Left colon (tissue), 2 donors: ENCODE results near the gene RADIL. TPM values are rescaled to one million over a fixed set of nuclear protein-coding genes. Genes with fewer than 3 reads are reported as not detected.
"Not testable (repeated sequence)": the region's sequence is repeated elsewhere in the genome, so short reads cannot be mapped to it uniquely, and the experiment has no call there.

Experiments
- ATAC-seq: fragments of 200-7000 bp; cut with Tn5 transposase; one replicate; pipeline ENCODE4 v1.9.1; 2020; ENCODE audit warnings: mild to moderate bottlenecking, moderate library complexity
- DNase-seq, 2 donors: peaks; one replicate each; pipeline ENCODE4 v3.0.0-alpha.2; 2020
- intact Hi-C, 2 donors: fragments of 100-400 bp; cut with DNase I in 1 of 2; cut with micrococcal nuclease in 1 of 2; formaldehyde crosslinking; loops; one replicate each; pipeline versions ENCODE4 v1.11.2 to v1.14.0; 2022; cut with DNase I, micrococcal nuclease
- total RNA-seq, 2 donors: library from RNA; stranded (reverse); fragmentation: NEBNext Ultra II Directional; extraction: Animal tissue kit (Norgen Biotek cat#: 25700); gene quantifications; one replicate each; pipeline ENCODE4 v1.2.1, GENCODE V29; 2021
- donor health status: DM: no; HTN: no; CAD: no.
- donor health status: DM: yes; HTN: yes; CAD: no.

Gene RADIL
- total RNA-seq, 2 donors from 2014 or later: 1.4 to 1.9 TPM

GRCh38 chr7:4800926-4801838, 82.3 kb downstream of the RADIL start:
- intact Hi-C loops: no loop called here
- ATAC-seq: no peak
- no peak for DNase-seq

GRCh38 chr7:4800487-4800886, 83.0 kb downstream of the RADIL start:
- intact Hi-C loops: no loop called here
- no peak for DNase-seq
- ATAC-seq: no peak

- DNase-seq (no peak), ATAC-seq (no peak)
- intact Hi-C loops: loop anchor here in 1 of 2 donors (10.0 kb wide), 1 partner anchor 285 kb away; no protein-coding TSS in a partner anchor
Measured at GRCh38 chr7:4799508-4800268, 83.8 kb downstream of the RADIL start.

- no peak for DNase-seq
- intact Hi-C loops: loop anchor here in 1 of 2 donors (10.0 kb wide), 1 partner anchor 286 kb away; no protein-coding TSS in a partner anchor
- no peak for ATAC-seq
Measured at GRCh38 chr7:4798706-4799235, 84.7 kb downstream of the RADIL start.

- intact Hi-C loops: loop anchor here in 1 of 2 donors (10.0 kb wide), 1 partner anchor 287 kb away; no protein-coding TSS in a partner anchor
- DNase-seq (peak in 1 of 2 donors; percentile 58), ATAC-seq (peak; percentile 78)
Measured at GRCh38 chr7:4797858-4798705, 85.4 kb downstream of the RADIL start.

- intact Hi-C loops: loop anchor here in 1 of 2 donors (10.0 kb wide), 1 partner anchor 288 kb away; no protein-coding TSS in a partner anchor
- no peak for DNase-seq
- ATAC-seq: no peak
Measured at GRCh38 chr7:4796453-4796852, 87.1 kb downstream of the RADIL start.

- DNase-seq (no peak), ATAC-seq (no peak)
- intact Hi-C loops: loop anchor here in 1 of 2 donors (10.0 kb wide), 1 partner anchor 290 kb away; no protein-coding TSS in a partner anchor
Measured at GRCh38 chr7:4794591-4795350, 88.7 kb downstream of the RADIL start.

GRCh38 chr7:4794171-4794570, 89.3 kb downstream of the RADIL start:
- DNase-seq, ATAC-seq: not testable (repeated sequence)
- intact Hi-C loops: loop anchor here in 1 of 2 donors (10.0 kb wide), 1 partner anchor 291 kb away; no protein-coding TSS in a partner anchor

GRCh38 chr7:4793385-4793993, 90.0 kb downstream of the RADIL start:
- DNase-seq, ATAC-seq: not testable (repeated sequence)
- intact Hi-C loops: loop anchor here in 1 of 2 donors (10.0 kb wide), 1 partner anchor 291 kb away; no protein-coding TSS in a partner anchor

GRCh38 chr7:4792537-4793126, 90.9 kb downstream of the RADIL start:
- ATAC-seq: peak; percentile 51
- intact Hi-C loops: loop anchor here in 1 of 2 donors (10.0 kb wide), 1 partner anchor 292 kb away; no protein-coding TSS in a partner anchor

GRCh38 chr7:4791738-4792536, 91.6 kb downstream of the RADIL start:
- ATAC-seq: peak; percentile 74
- intact Hi-C loops: loop anchor here in 1 of 2 donors (10.0 kb wide), 1 partner anchor 293 kb away; no protein-coding TSS in a partner anchor
- peak in 1 of 2 donors; percentile 76 for DNase-seq

More at GRCh38 chr7:4792537-4793126, 90.9 kb downstream of the RADIL start:
- peak in 1 of 2 donors; percentile 38 for DNase-seq

- intact Hi-C loops: loop anchor here in 1 of 2 donors (10.0 kb wide), 1 partner anchor 294 kb away; no protein-coding TSS in a partner anchor
- no peak for ATAC-seq
- DNase-seq: no peak
Measured at GRCh38 chr7:4791101-4791737, 92.3 kb downstream of the RADIL start.

- intact Hi-C loops: loop anchor here in 1 of 2 donors (10.0 kb wide), 1 partner anchor 294 kb away; no protein-coding TSS in a partner anchor
- ATAC-seq (no peak), DNase-seq (no peak)
Measured at GRCh38 chr7:4790516-4790991, 93.0 kb downstream of the RADIL start.

GRCh38 chr7:4790078-4790465, 93.4 kb downstream of the RADIL start:
- ATAC-seq (no peak), DNase-seq (no peak)
- intact Hi-C loops: loop anchor here in 1 of 2 donors (10.0 kb wide), 1 partner anchor 295 kb away; no protein-coding TSS in a partner anchor
